HepG2 (cell line): ENCODE measurements around the gene ARL5C. TPM values are rescaled to one million over a fixed set of nuclear protein-coding genes. Genes with fewer than 3 reads are reported as not detected.

Source experiments
- CBX1 ChIP-seq: IDR thresholded peaks from one replicate; pipeline ENCODE4 v1.6.1; 2016; ENCODE audit warnings: antibody characterized with exemption, low read depth
- DR1 ChIP-seq: sonication (generic); formaldehyde crosslinking; IDR thresholded peaks from 2 replicates; pipeline ENCODE4 v1.8.0; 2021; ENCODE audit warnings: mild to moderate bottlenecking, missing genetic modification reagents, inconsistent platforms
- EEA1 ChIP-seq: sonication (generic); formaldehyde crosslinking; IDR thresholded peaks from 2 replicates; pipeline ENCODE4 v1.5.1; 2020; ENCODE audit warnings: mild to moderate bottlenecking, missing genetic modification reagents, borderline replicate concordance
- ELF3 ChIP-seq: IDR thresholded peaks from 2 replicates; pipeline ENCODE4 v1.6.1; 2016; ENCODE audit warnings: missing genetic modification reagents, missing compliant biosample characterization
- ETV5 ChIP-seq: IDR thresholded peaks from 2 replicates; pipeline ENCODE4 v1.6.1; 2018; ENCODE audit warnings: missing biosample characterization, missing genetic modification reagents, inconsistent platforms, borderline replicate concordance
- GPN1 ChIP-seq: sonication (generic); formaldehyde crosslinking; IDR thresholded peaks from 2 replicates; pipeline ENCODE4 v1.5.1; 2020; ENCODE audit warnings: missing genetic modification reagents, borderline replicate concordance
- JARID2 ChIP-seq: sonication (generic); formaldehyde crosslinking; IDR thresholded peaks from 2 replicates; pipeline ENCODE4 v1.8.1; 2023; ENCODE audit warnings: missing genetic modification reagents, inconsistent platforms; ENCODE audit not compliant: insufficient replicate concordance
- MED1 ChIP-seq: sonication (generic); formaldehyde crosslinking; IDR thresholded peaks from 2 replicates; pipeline ENCODE4 v1.4.0; 2020; ENCODE audit warnings: missing genetic modification reagents
- MYNN ChIP-seq: sonication (generic); formaldehyde crosslinking; IDR thresholded peaks from 2 replicates; pipeline ENCODE4 v1.4.0; 2020; ENCODE audit warnings: mild to moderate bottlenecking, low read depth, missing genetic modification reagents
- RARG ChIP-seq: sonication (generic); formaldehyde crosslinking; IDR thresholded peaks from 2 replicates; pipeline ENCODE4 v1.4.0; 2020; ENCODE audit warnings: low read depth, mild to moderate bottlenecking, missing genetic modification reagents
- SIN3A ChIP-seq: IDR thresholded peaks from 2 replicates; pipeline ENCODE4 v1.6.1; 2011; ENCODE audit warnings: low read depth, mild to moderate bottlenecking, control low read depth, low read length, borderline replicate concordance
- SMYD3 ChIP-seq: sonication (generic); formaldehyde crosslinking; IDR thresholded peaks from 2 replicates; pipeline ENCODE4 v1.8.1; 2023; ENCODE audit warnings: mild to moderate bottlenecking, missing genetic modification reagents
- ZMYM4 ChIP-seq: sonication (generic); formaldehyde crosslinking; IDR thresholded peaks from 2 replicates; pipeline ENCODE4 v1.8.1; 2023; ENCODE audit warnings: mild to moderate bottlenecking, missing genetic modification reagents
- ZNF703 ChIP-seq: sonication (generic); formaldehyde crosslinking; IDR thresholded peaks from 2 replicates; pipeline ENCODE4 v1.5.1; 2020; ENCODE audit warnings: missing genetic modification reagents, mild to moderate bottlenecking, moderate library complexity, borderline replicate concordance
- polyA plus RNA-seq, 8 experiments: library from polyadenylated mRNA; depleted of rRNA in 3 of 8; stranded (reverse) in 7 of 8; unstranded in 1 of 8; fragments of >200 nt; fragmentation: Illumina TruSeq in 4 of 8; extraction: Trizol in 4 of 8; gene quantifications; 2 replicates each; pipeline versions ENCODE4 v1.2.1 to v1.2.3, GENCODE V29; 2011 to 2016; ENCODE audit warnings: low read depth in 4 of 8, missing spikeins in 1 of 8, mixed read lengths in 1 of 8; ENCODE audit not compliant: insufficient read depth in 1 of 8
- total RNA-seq, 5 experiments: library from RNA; depleted of rRNA; stranded (reverse); fragments of >200 nt; fragmentation: Illumina TruSeq; extraction: Trizol; gene quantifications; 2 replicates each; pipeline ENCODE4 v1.2.3, GENCODE V29; 2016; ENCODE audit warnings: low read depth in 1 of 5
- TF ChIP-seq, protein P1 (sequence below): sonication (generic); formaldehyde crosslinking; IDR thresholded peaks from 2 replicates; pipeline ENCODE4 v1.4.0; 2020; ENCODE audit warnings: mild to moderate bottlenecking, missing genetic modification reagents
- TF ChIP-seq, protein P2 (sequence below): sonication (generic); formaldehyde crosslinking; IDR thresholded peaks from 2 replicates; pipeline ENCODE4 v1.9.0; 2021; ENCODE audit warnings: missing genetic modification reagents, mild to moderate bottlenecking, borderline replicate concordance
- TF ChIP-seq, protein P3 (sequence below): sonication (generic); formaldehyde crosslinking; IDR thresholded peaks from 2 replicates; pipeline ENCODE4 v1.4.0; 2020; ENCODE audit warnings: mild to moderate bottlenecking, low read depth, missing genetic modification reagents

The ARL5C gene
- total and polyA plus RNA-seq, 2 of the 13 experiments (the other 11 are each of a cell fraction or from before 2014, with no cell fraction given) = not detected

DNA sequence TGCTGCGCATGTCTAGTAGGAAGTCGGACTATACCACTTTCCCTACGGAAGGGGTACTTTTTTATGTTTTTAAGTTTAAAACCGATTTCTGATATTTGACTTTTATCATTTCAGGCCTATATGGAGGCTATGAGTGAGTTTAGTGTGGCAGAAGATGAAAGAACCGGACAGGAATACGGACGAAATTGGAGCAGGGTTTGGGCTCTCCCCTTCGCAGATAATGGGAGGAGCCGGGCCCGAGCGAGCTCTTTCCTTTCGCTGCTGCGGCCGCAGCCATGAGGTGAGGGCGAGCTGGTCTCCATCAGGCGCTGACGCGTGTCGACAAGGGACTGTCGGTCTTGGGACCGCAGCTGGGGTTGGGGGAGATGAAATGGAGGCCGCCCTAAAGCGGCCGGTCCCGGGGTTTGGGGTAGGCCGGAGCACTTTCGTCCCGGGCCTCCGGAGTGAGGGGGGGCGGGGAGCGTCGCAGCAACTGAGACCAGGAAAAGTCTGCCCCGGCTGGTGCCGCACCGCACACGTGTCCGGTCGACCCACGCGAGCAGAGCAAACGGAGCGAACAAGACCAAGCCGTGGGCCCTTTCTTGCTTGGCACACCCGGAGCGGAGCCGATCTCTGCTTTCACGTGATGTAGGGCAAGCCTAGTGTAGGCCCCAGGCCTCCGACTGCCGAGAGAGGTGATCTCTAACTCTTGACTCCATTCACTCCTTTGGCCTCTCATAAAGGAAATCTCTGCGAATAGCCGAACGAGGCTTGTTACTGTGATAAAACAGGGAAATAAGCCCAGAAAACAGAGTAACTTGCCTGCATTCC lies 34.3 kb upstream of the ARL5C start, which contains the start of gene RPL19 (continued):
- TF ChIP-seq, protein P1, sequence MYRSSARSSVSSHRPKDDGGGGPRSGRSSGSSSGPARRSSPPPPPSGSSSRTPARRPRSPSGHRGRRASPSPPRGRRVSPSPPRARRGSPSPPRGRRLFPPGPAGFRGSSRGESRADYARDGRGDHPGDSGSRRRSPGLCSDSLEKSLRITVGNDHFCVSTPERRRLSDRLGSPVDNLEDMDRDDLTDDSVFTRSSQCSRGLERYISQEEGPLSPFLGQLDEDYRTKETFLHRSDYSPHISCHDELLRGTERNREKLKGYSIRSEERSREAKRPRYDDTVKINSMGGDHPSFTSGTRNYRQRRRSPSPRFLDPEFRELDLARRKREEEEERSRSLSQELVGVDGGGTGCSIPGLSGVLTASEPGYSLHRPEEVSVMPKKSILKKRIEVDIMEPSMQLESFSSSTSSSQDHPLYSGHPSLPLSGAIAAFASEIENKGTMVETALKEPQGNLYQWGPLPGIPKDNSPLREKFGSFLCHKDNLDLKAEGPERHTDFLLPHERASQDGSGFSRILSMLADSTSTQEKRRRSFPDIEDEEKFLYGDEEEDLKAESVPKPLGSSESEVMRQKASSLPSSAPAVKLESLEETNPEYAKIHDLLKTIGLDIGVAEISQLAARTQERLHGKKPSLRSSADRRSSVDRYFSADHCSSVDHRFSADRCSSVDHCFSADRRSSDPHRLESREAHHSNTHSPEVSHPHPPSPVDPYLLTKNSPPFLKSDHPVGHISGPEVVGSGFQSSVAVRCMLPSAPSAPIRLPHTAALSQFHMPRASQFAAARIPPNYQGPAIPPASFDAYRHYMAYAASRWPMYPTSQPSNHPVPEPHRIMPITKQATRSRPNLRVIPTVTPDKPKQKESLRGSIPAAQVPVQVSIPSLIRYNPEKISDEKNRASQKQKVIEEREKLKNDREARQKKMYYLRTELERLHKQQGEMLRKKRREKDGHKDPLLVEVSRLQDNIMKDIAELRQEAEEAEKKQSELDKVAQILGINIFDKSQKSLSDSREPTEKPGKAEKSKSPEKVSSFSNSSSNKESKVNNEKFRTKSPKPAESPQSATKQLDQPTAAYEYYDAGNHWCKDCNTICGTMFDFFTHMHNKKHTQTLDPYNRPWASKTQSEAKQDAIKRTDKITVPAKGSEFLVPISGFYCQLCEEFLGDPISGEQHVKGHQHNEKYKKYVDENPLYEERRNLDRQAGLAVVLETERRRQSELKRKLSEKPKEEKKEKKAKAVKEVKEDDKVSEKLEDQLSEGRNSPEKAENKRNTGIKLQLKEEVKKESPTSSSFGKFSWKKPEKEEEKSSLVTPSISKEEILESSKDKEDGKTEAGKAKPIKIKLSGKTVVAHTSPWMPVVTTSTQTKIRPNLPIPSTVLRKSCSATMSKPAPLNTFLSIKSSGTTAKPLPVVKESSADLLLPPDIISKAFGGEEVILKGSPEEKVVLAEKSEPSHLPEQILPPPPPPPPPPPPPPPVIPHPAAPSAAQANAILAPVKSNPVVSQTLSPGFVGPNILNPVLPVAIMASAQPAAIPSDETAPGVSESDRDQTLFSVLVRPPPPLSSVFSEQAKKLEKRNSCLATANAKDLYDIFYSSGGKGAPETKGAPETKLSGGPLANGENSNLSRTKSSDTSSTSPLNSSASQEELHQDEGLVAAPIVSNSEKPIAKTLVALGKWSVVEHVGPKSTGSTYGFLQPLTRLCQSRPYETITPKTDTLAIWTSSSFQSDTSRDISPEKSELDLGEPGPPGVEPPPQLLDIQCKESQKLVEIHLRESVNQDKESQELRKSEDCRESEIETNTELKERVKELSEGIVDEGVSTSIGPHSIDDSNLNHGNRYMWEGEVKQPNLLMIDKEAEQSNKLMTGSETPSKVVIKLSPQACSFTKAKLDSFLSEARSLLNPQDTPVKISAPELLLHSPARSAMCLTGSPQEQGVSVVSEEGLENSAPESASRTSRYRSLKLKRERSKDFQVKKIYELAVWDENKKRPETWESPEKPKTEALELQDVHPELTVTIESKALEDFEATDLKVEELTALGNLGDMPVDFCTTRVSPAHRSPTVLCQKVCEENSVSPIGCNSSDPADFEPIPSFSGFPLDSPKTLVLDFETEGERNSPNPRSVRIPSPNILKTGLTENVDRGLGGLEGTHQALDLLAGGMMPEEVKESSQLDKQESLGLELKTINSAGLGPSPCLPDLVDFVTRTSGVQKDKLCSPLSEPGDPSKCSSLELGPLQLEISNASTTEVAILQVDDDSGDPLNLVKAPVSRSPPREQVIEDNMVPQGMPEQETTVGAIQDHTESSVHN (CRISPR knock-in tag) = no peak
- TF ChIP-seq, protein P2, sequence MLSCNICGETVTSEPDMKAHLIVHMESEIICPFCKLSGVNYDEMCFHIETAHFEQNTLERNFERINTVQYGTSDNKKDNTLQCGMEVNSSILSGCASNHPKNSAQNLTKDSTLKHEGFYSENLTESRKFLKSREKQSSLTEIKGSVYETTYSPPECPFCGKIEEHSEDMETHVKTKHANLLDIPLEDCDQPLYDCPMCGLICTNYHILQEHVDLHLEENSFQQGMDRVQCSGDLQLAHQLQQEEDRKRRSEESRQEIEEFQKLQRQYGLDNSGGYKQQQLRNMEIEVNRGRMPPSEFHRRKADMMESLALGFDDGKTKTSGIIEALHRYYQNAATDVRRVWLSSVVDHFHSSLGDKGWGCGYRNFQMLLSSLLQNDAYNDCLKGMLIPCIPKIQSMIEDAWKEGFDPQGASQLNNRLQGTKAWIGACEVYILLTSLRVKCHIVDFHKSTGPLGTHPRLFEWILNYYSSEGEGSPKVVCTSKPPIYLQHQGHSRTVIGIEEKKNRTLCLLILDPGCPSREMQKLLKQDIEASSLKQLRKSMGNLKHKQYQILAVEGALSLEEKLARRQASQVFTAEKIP (CRISPR knock-in tag) = no peak
- TF ChIP-seq RARG (CRISPR knock-in tag) = no peak
- peak; percentile 95 for TF ChIP-seq DR1
- 0 out of 2 replicates have a peak, but pooled peaks have one; percentile 1 for TF ChIP-seq GPN1 (CRISPR knock-in tag)
- TF ChIP-seq SIN3A = peak; percentile 68; the same call in 1 of the 2 replicates
- TF ChIP-seq MYNN (CRISPR knock-in tag) = no peak; the same call in none of the 2 replicates
- TF ChIP-seq SMYD3 (CRISPR knock-in tag) = peak; percentile 30
- TF ChIP-seq ETV5 (CRISPR knock-in tag) = 0 out of 2 replicates have a peak, but pooled peaks have one; percentile 5
- no peak for TF ChIP-seq CBX1
- TF ChIP-seq, protein P3, sequence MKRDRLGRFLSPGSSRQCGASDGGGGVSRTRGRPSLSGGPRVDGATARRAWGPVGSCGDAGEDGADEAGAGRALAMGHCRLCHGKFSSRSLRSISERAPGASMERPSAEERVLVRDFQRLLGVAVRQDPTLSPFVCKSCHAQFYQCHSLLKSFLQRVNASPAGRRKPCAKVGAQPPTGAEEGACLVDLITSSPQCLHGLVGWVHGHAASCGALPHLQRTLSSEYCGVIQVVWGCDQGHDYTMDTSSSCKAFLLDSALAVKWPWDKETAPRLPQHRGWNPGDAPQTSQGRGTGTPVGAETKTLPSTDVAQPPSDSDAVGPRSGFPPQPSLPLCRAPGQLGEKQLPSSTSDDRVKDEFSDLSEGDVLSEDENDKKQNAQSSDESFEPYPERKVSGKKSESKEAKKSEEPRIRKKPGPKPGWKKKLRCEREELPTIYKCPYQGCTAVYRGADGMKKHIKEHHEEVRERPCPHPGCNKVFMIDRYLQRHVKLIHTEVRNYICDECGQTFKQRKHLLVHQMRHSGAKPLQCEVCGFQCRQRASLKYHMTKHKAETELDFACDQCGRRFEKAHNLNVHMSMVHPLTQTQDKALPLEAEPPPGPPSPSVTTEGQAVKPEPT (CRISPR knock-in tag) = 0 out of 2 replicates have a peak, but pooled peaks have one; percentile 63
- TF ChIP-seq JARID2 (CRISPR knock-in tag) = no peak
- TF ChIP-seq ZMYM4 (CRISPR knock-in tag) = peak; percentile 79
- TF ChIP-seq ZNF703 (CRISPR knock-in tag) = peak; percentile 79; the same call in 1 of the 2 replicates
- TF ChIP-seq MED1 (CRISPR knock-in tag) = peak; percentile 47
- TF ChIP-seq ELF3 (CRISPR knock-in tag) = peak; percentile 38; the same call in 1 of the 2 replicates
- peak; percentile 75; the same call in 1 of the 2 replicates for TF ChIP-seq EEA1 (CRISPR knock-in tag)
